Measurements from ENCODE around the gene CUX1. TPM values are rescaled to one million over a fixed set of nuclear protein-coding genes. Genes with fewer than 3 reads are reported as not detected.
"Not testable (repeated sequence)": the region's sequence is repeated elsewhere in the genome, so short reads cannot be mapped to it uniquely, and the experiment has no call there.

Gene CUX1
- total RNA-seq, 4 donors from 2014 or later = 40.8 to 62.1 (median 43.8) TPM

DNA sequence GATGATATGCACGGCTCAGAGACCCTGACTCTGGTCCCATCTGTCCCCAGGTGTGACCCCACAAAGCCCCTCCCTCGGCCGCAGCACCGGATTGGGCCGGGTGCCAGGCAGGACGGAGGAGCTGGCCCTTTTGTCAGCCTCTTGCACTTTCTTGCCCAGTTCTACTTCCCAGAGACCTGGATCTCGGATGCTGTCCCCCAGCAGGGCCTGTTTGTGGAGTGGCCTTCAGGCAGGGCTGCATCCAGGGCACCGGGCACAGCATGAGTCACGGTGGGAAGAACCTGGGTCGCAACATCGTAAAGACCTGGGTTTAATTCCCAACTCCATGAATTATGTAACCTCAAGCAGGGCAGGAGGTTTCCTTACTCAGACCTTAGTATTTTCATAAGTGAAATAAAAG lies 310.9 kb downstream of the CUX1 start:
- intact Hi-C loops (cut with DNase I; ENCODE audit: low total_unique reads) = no loop called here
- no peak for TF ChIP-seq POLR2A (IDR thresholded peaks at IDR 0.05)
- no peak for TF ChIP-seq CTCF (IDR thresholded peaks at IDR 0.05)
- 79 to 96% methylated on average over 11 of the region's 11 CpGs for WGBS, 2 donors
- no peak for DNase-seq (ENCODE audit: low spot score in 2 of 2)
- H3K4me3 ChIP-seq (ENCODE audit: low read depth, poor library complexity, severe bottlenecking) = no peak overlapping the region

- no peak for DNase-seq (ENCODE audit: low spot score in 2 of 2)
- TF ChIP-seq CTCF (IDR thresholded peaks at IDR 0.05) = no peak
- no peak for TF ChIP-seq POLR2A (IDR thresholded peaks at IDR 0.05)
- intact Hi-C loops (cut with DNase I; ENCODE audit: low total_unique reads) = no loop called here
- 83 to 88% methylated on average over 15 of the region's 15 CpGs for WGBS, 2 donors
- no peak overlapping the region for H3K4me3 ChIP-seq (ENCODE audit: low read depth, poor library complexity, severe bottlenecking)
These were observed 312.4 kb downstream of the CUX1 start for GRCh38 chr7:102129636-102130370.

DNA sequence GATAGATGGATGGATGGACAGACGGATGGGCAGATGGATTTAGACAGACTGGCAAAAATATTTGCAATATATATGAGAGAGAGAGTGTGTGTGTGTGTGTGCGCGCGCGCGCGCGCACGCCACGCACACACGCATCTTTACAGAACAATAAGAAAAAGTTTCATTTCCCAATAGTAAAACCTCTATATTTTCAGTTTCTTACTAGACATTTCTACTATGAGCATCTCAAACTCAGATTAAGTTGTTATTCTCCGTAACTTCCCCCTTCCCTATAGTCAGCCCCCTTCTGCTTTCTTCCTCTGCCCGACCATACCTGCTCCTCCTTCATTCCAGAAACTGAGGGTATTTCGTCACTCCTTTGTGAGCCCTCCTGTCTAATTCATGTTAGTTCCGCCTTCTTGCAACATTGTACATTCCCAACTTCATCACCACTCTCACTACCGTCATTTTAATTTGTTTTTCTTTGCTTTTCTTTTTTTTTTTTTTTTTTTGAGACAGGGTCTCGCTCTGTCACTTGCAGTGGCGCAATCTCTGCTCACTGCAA lies 314.9 kb downstream of the CUX1 start:
- no peak for DNase-seq (ENCODE audit: low spot score in 2 of 2)
- no peak for TF ChIP-seq CTCF (IDR thresholded peaks at IDR 0.05)
- no peak for TF ChIP-seq POLR2A (IDR thresholded peaks at IDR 0.05)
- no peak overlapping the region for H3K4me3 ChIP-seq (ENCODE audit: low read depth, poor library complexity, severe bottlenecking)
- intact Hi-C loops (cut with DNase I; ENCODE audit: low total_unique reads) = no loop called here
- WGBS, 2 donors = 86 to 94% methylated on average over 18 of the region's 18 CpGs

GRCh38 chr7:102138676-102139075 lies 321.2 kb downstream of the CUX1 start:
- 94 to 97% methylated on average over 6 of the region's 6 CpGs for WGBS, 2 donors
- no peak for DNase-seq (ENCODE audit: low spot score in 2 of 2)
- no peak overlapping the region for H3K4me3 ChIP-seq (ENCODE audit: low read depth, poor library complexity, severe bottlenecking)
- TF ChIP-seq POLR2A (IDR thresholded peaks at IDR 0.05) (no peak), CTCF (IDR thresholded peaks at IDR 0.05) (no peak)
- intact Hi-C loops (cut with DNase I; ENCODE audit: low total_unique reads) = no loop called here

DNA sequence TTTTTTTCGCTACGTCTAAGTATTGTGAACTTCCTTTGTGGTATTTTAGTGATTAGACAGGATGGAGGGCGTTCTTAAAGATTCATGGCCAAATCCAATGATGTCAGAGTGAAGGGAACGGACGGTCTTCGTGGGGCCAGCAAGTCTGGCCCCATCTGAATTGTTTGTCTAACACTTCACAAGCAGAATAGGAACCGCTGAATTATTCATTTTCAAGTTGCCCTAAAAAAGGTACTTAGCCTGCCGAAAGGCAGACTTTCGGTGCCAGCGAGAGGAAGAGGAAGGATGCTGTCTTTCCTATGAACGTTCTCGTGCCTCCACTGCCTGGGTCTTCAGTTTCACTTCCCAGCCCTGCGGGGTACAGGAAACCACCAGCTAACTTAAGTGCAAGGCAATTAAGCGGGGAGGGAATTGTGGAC lies 323.5 kb downstream of the CUX1 start:
- WGBS, 2 donors = 76 to 79% methylated on average over 14 of the region's 14 CpGs
- no peak overlapping the region for H3K4me3 ChIP-seq (ENCODE audit: low read depth, poor library complexity, severe bottlenecking)
- intact Hi-C loops (cut with DNase I; ENCODE audit: low total_unique reads) = no loop called here
- TF ChIP-seq POLR2A (IDR thresholded peaks at IDR 0.05) (no peak), CTCF (IDR thresholded peaks at IDR 0.05) (no peak)
- DNase-seq (ENCODE audit: low spot score in 2 of 2) = no peak

DNA sequence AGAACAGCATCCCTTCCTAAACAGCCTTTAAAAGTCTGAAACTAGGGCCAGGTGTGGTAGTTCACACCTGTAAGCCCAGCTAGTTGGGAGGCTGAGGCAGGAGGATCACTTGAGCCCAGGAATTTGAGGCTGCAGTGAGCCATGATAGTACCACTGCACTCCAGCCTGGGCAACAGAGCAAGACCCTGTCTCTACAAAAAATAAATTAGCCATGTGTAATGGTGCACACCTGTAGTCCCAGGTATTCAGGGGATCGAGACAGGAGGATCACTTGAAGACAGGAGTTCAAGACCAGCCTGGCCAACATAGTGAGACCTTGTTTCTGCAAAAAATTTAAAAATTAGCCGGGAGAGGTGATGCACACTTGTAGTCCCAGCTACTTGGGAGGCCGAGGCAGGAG lies 325.0 kb downstream of the CUX1 start:
- H3K4me3 ChIP-seq (ENCODE audit: low read depth, poor library complexity, severe bottlenecking); intact Hi-C loops (cut with DNase I; ENCODE audit: low total_unique reads); DNase-seq (ENCODE audit: low spot score in 2 of 2): not testable (repeated sequence)
- 96 to 99% methylated on average over 3 of the region's 3 CpGs for WGBS, 2 donors

Data from lower leg skin (tissue), 4 donors.